GM12878 (cell line): ENCODE measurements around the gene DIDO1. TPM values are rescaled to one million over a fixed set of nuclear protein-coding genes. Genes with fewer than 3 reads are reported as not detected.

ENCODE experiments used
- BHLHE40 ChIP-seq, 2 experiments: fragments of 450-650 bp in 1 of 2; IDR thresholded peaks; 2 replicates each; pipeline ENCODE4 v1.6.1; 2011 to 2017; ENCODE audit warnings: low read depth in 2 of 2, borderline replicate concordance in 1 of 2, improper control_type of control experiment in 1 of 2, low read length in 1 of 2, mild to moderate bottlenecking in 1 of 2
- BRCA1 ChIP-seq: IDR thresholded peaks from 2 replicates; pipeline ENCODE4 v1.6.1; 2011; ENCODE audit warnings: low read depth, low read length, improper control_type of control experiment
- CBX3 ChIP-seq: fragments of 200-600 bp; sonication (generic); IDR thresholded peaks from 2 replicates; pipeline ENCODE4 v1.6.1; 2016; ENCODE audit warnings: low read depth, borderline replicate concordance
- EGR1 ChIP-seq, 2 experiments: IDR thresholded peaks; 1 replicate in 1 of 2; 2 replicates in 1 of 2; pipeline ENCODE4 v1.6.1; 2011 to 2012; ENCODE audit warnings: low read depth in 2 of 2, low read length in 2 of 2, borderline replicate concordance in 1 of 2, mild to moderate bottlenecking in 1 of 2, moderate library complexity in 1 of 2
- GATAD2B ChIP-seq: fragments of 450-650 bp; conservative IDR thresholded peaks from 2 replicates; pipeline ENCODE4 v1.6.1; 2017; ENCODE audit warnings: low read depth, mild to moderate bottlenecking, moderate library complexity
- IKZF2 ChIP-seq, 2 experiments: fragments of 450-650 bp; IDR thresholded peaks; 2 replicates each; pipeline ENCODE4 v1.6.1; 2017; ENCODE audit warnings: mild to moderate bottlenecking in 2 of 2, moderate library complexity in 2 of 2
- MEF2B ChIP-seq: fragments of 450-650 bp; IDR thresholded peaks from 2 replicates; pipeline ENCODE4 v1.6.1; 2018; ENCODE audit warnings: mild to moderate bottlenecking, moderate library complexity; ENCODE audit not compliant: partially characterized antibody, poor library complexity, severe bottlenecking
- MYC ChIP-seq: IDR thresholded peaks from 2 replicates; pipeline ENCODE4 v1.6.1; 2011; ENCODE audit warnings: mild to moderate bottlenecking, low read length, moderate library complexity, inconsistent platforms; ENCODE audit not compliant: insufficient read depth, insufficient replicate concordance, insufficient read length, severe bottlenecking
- NFYB ChIP-seq: IDR thresholded peaks from 2 replicates; pipeline ENCODE4 v1.6.1; 2011; ENCODE audit warnings: low read depth, mild to moderate bottlenecking, low read length, improper control_type of control experiment, moderate library complexity; ENCODE audit not compliant: insufficient read depth
- NR2C1 ChIP-seq: fragments of 450-650 bp; IDR thresholded peaks from 2 replicates; pipeline ENCODE4 v1.6.1; 2017; ENCODE audit warnings: antibody characterized with exemption, mild to moderate bottlenecking, moderate library complexity
- NRF1 ChIP-seq: conservative IDR thresholded peaks from 2 replicates; pipeline ENCODE4 v1.6.1; 2011; ENCODE audit warnings: mild to moderate bottlenecking, low read depth, low read length, improper control_type of control experiment
- POLR2A ChIP-seq: IDR thresholded peaks from 2 replicates; pipeline ENCODE4 v1.6.1; 2011; ENCODE audit warnings: low read depth, mild to moderate bottlenecking, low read length
- RB1 ChIP-seq: fragments of 450-650 bp; formaldehyde crosslinking; IDR thresholded peaks from 2 replicates; pipeline ENCODE4 v1.6.1; 2017; ENCODE audit warnings: mild to moderate bottlenecking, borderline replicate concordance
- RBBP5 ChIP-seq: fragments of 200-600 bp; sonication (generic); conservative IDR thresholded peaks from 2 replicates; pipeline ENCODE4 v1.6.1; 2016
- RELA ChIP-seq: fragments of 450-650 bp; IDR thresholded peaks from 2 replicates; pipeline ENCODE4 v1.8.0; 2014; ENCODE audit warnings: borderline replicate concordance; ENCODE audit not compliant: partially characterized antibody
- SIN3A ChIP-seq: IDR thresholded peaks from 2 replicates; pipeline ENCODE4 v1.6.1; 2012; ENCODE audit warnings: low read depth, low read length, improper control_type of control experiment
- SMAD5 ChIP-seq: IDR thresholded peaks from 2 replicates; pipeline ENCODE4 v1.6.1; 2016; ENCODE audit warnings: antibody characterized with exemption, low read depth
- STAT3 ChIP-seq: IDR thresholded peaks from 2 replicates; pipeline ENCODE4 v1.6.1; 2011; ENCODE audit warnings: low read depth, low read length, improper control_type of control experiment
- TBL1XR1 ChIP-seq: IDR thresholded peaks from 2 replicates; pipeline ENCODE4 v1.6.1; 2012; ENCODE audit warnings: low read depth, low read length, improper control_type of control experiment
- polyA plus RNA-seq, 11 experiments: library from polyadenylated mRNA; depleted of rRNA in 4 of 11; unstranded in 6 of 11; stranded (reverse) in 5 of 11; fragments of >200 nt; fragmentation: Nextera tagmentation in 4 of 11; fragmentation: Illumina TruSeq in 1 of 11; extraction: Ambion mirVana in 4 of 11; extraction: Trizol in 1 of 11; gene quantifications; 1 replicate in 1 of 11; 2 replicates in 10 of 11; pipeline versions ENCODE4 v1.2.1 to v1.2.3, GENCODE V29; 2011 to 2016; ENCODE audit warnings: inconsistent platforms in 2 of 11, missing spikeins in 2 of 11, low read depth in 1 of 11
- total RNA-seq, 4 experiments: library from RNA; depleted of rRNA in 3 of 4; stranded (reverse); fragments of >200 nt in 3 of 4; fragmentation: Illumina TruSeq in 1 of 4; extraction: Trizol in 1 of 4; gene quantifications; 2 replicates each; pipeline versions ENCODE4 v1.2.1 to v1.2.3, GENCODE V29; 2013 to 2021
- TF ChIP-seq, protein P1 (sequence below): fragments of 450-650 bp; IDR thresholded peaks from 2 replicates; pipeline ENCODE4 v1.6.1; 2018; ENCODE audit warnings: borderline replicate concordance, mild to moderate bottlenecking; ENCODE audit not compliant: partially characterized antibody
- TF ChIP-seq, protein P2 (sequence below): IDR thresholded peaks from 2 replicates; pipeline ENCODE4 v1.6.1; 2012; ENCODE audit warnings: low read length, inconsistent platforms
- TF ChIP-seq, protein P3 (sequence below): fragments of 450-650 bp; formaldehyde crosslinking; IDR thresholded peaks from 2 replicates; pipeline ENCODE4 v1.5.0; 2022; ENCODE audit warnings: mild to moderate bottlenecking, missing genetic modification characterization

DIDO1 gene
- total and polyA plus RNA-seq, 10 of the 15 experiments (the other 5 are each of a cell fraction or from before 2014, with no cell fraction given), result 5.5 to 56.4 (median 38.4) TPM

DNA sequence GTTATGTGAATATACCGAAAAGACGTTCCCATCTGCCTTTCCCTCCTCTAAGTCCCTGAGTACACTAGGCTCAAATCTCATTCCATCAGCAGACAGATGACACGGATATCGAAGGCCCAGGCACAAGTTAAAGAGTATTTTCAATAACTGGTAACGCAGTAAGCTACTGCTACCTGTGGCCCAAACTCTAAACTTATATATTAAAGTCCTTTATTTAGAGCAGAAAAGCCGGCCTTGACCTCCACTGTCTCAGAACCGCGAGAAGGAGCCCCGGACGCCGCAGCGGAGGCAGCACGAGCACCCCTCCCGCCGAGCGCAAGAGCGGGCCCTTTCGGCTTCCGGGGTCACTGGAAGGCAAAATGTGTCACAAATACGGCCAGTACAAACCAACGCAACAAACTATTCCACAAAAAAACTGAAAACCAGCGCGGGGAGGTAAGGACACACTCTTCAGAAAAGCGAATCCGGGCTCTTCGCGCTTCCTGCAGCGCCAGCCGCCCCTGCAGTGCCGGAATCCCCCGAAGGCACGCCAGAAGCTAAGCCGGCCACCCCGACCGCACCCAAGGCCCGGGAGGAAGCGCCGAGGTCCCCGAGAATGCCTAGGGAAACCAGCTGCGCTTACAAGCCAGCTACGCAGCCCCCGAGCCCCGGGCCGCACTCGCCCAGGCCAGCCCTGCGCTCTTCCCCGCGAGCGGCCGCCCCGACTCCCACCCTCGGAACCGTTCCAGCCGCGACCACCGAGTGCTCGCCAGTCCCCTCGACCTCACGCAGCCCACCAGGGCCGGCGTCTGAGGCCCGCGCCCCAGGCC, 681 bp downstream of the DIDO1 start (continued):
- TF ChIP-seq RB1 (no peak), SIN3A (0 out of 2 replicates have a peak, but pooled peaks have one; percentile 42), NR2C1 (peak; percentile 57), BRCA1 (no peak), SMAD5 (no peak), CBX3 (no peak), MEF2B (no peak), GATAD2B (no peak), MYC (no peak), EGR1 (IDR thresholded peaks at IDR 0.05; ENCODE audit: borderline replicate concordance in 1 of 2, low read depth in 2 of 2, low read length in 2 of 2) (no peak), NRF1 (no peak), RELA (peak; percentile 9), POLR2A (peak; percentile 77), NFYB (no peak), RBBP5 (no peak), STAT3 (no peak), TBL1XR1 (0 out of 2 replicates have a peak, but pooled peaks have one; percentile 7), IKZF2 (IDR thresholded peaks at IDR 0.05) (no peak), BHLHE40 (IDR thresholded peaks at IDR 0.05; ENCODE audit: borderline replicate concordance in 1 of 2, low read depth in 2 of 2, low read length in 1 of 2) (peak in 1 of 2 experiments; percentile 42; a peak in 1 of 4 replicates)
- TF ChIP-seq, protein P1, sequence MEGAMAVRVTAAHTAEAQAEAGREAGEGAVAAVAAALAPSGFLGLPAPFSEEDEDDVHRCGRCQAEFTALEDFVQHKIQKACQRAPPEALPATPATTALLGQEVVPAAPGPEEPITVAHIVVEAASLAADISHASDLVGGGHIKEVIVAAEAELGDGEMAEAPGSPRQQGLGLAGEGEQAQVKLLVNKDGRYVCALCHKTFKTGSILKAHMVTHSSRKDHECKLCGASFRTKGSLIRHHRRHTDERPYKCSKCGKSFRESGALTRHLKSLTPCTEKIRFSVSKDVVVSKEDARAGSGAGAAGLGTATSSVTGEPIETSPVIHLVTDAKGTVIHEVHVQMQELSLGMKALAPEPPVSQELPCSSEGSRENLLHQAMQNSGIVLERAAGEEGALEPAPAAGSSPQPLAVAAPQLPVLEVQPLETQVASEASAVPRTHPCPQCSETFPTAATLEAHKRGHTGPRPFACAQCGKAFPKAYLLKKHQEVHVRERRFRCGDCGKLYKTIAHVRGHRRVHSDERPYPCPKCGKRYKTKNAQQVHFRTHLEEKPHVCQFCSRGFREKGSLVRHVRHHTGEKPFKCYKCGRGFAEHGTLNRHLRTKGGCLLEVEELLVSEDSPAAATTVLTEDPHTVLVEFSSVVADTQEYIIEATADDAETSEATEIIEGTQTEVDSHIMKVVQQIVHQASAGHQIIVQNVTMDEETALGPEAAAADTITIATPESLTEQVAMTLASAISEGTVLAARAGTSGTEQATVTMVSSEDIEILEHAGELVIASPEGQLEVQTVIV, result no peak
- TF ChIP-seq, protein P2, sequence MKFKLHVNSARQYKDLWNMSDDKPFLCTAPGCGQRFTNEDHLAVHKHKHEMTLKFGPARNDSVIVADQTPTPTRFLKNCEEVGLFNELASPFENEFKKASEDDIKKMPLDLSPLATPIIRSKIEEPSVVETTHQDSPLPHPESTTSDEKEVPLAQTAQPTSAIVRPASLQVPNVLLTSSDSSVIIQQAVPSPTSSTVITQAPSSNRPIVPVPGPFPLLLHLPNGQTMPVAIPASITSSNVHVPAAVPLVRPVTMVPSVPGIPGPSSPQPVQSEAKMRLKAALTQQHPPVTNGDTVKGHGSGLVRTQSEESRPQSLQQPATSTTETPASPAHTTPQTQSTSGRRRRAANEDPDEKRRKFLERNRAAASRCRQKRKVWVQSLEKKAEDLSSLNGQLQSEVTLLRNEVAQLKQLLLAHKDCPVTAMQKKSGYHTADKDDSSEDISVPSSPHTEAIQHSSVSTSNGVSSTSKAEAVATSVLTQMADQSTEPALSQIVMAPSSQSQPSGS, result no peak
- TF ChIP-seq, protein P3, sequence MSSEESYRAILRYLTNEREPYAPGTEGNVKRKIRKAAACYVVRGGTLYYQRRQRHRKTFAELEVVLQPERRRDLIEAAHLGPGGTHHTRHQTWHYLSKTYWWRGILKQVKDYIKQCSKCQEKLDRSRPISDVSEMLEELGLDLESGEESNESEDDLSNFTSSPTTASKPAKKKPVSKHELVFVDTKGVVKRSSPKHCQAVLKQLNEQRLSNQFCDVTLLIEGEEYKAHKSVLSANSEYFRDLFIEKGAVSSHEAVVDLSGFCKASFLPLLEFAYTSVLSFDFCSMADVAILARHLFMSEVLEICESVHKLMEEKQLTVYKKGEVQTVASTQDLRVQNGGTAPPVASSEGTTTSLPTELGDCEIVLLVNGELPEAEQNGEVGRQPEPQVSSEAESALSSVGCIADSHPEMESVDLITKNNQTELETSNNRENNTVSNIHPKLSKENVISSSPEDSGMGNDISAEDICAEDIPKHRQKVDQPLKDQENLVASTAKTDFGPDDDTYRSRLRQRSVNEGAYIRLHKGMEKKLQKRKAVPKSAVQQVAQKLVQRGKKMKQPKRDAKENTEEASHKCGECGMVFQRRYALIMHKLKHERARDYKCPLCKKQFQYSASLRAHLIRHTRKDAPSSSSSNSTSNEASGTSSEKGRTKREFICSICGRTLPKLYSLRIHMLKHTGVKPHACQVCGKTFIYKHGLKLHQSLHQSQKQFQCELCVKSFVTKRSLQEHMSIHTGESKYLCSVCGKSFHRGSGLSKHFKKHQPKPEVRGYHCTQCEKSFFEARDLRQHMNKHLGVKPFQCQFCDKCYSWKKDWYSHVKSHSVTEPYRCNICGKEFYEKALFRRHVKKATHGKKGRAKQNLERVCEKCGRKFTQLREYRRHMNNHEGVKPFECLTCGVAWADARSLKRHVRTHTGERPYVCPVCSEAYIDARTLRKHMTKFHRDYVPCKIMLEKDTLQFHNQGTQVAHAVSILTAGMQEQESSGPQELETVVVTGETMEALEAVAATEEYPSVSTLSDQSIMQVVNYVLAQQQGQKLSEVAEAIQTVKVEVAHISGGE (CRISPR knock-in tag), result no peak
